ENCODE data around the gene FKBP5.
"Not testable (repeated sequence)": the region's sequence is repeated elsewhere in the genome, so short reads cannot be mapped to it uniquely, and the experiment has no call there.

The FKBP5 gene

DNA sequence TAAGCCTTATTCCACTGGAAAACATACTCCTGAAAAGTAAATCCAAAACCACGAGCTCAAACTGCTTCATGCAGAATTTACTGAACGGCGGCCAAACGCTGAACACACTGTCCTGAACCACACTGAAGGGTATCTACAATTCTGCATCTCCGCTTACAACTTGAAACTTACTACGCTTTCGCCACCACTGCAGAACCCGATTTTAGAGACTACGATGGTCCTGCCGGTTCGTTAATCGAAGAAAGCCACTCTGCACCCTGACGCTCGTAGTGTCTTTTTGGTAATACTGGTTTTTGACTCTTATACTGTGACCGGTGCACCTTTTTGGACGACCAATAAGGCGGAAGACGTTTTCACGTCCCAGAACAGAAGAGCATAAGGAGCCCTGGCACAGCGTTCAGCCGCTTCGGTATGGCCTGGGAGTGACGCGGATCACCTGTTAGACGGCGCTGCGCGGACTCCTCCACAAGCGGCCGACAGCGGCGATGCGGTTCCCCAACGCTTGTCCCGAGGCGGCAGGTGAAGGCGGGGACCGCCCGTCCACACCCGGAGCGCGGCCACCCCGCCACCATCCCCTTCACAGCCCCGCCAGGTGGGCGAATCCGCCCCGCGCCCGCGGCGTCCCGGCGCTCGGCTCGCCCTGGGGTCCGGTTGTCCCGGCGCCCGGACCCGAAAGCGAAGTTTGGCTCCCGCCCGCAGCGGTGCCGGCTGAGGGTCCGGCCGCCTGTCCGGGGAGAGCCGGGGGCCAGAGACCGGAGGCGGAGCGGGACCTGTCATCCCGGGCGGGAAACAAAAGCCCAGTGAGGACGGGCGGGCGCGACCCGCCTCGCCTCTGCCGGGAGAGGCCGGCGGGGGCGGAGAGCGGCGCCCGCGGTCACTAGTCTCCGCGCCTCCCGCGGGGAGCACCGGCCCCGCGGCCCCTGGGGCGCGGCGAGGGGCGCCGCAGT is 784 bp downstream of the FKBP5 start:
- DNase-seq, result peak; percentile 77

DNA sequence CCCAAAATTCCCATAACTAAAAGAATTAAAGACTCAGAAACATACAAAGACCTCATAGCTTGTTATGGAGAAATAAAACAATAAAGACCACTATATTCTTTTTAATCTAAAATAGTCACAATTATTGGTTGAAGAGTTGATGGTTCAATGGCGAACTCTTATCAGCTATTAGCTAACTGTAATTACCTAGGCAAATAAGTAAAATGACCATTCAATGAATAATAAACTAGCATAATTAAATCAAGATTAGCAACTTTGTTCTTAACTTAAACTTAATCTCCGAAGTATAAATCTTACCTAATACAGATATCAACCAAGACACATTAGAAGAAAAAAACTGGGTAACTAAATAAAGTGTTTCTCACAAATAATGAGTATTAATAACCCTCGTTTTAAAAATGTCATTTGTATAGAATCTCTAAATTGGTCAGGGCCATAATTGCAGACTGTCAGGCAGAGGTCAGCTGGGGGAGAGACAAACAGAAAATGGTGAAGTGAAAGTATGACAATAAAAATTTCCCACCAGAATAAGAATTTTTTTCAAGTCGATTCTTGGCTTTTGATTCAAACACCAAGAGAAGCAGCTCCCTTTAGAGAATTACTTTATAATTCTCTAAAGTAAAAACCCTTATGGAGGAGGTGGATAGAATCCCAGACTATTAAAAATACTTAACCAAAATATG is 1.7 kb downstream of the FKBP5 start:
- DNase-seq, result no peak

DNA sequence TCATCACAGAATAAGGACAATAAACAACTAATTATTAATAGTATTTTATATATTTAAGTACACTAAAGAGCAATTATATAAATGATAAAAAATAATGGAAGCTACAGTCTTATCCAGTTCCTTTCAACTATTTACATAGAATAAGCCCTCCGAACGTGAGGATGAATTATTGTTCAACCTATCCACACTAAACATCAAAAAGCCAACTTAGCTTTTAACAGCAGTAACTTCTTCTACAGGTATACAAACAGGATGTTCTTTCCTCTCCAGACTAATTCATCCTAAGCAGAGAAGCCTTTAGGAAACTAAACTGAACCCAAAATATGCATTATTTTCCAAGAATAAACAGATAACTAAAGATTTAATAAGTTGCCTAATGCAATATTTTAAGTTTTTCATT is 2.3 kb downstream of the FKBP5 start:
- no peak for DNase-seq

DNA sequence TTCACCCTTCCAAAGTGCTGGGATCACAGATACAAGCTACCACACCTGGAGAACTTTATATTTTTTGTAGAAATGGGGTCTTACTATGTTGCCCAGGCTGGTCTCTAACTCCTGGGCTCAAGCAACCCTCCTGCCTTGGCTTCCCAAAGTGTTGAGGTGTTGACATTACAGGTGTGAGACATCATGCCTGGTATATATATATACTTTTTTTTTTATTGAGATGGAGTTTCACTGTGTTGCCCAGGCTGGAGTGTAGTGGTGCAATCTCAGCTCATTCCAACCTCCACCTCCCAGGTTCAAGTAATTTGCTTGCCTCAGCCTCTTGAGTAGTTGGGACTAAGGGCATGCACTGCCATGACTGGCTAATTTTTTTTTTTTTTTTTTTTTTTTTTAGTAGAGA is 5.4 kb downstream of the FKBP5 start:
- no peak for DNase-seq

DNA sequence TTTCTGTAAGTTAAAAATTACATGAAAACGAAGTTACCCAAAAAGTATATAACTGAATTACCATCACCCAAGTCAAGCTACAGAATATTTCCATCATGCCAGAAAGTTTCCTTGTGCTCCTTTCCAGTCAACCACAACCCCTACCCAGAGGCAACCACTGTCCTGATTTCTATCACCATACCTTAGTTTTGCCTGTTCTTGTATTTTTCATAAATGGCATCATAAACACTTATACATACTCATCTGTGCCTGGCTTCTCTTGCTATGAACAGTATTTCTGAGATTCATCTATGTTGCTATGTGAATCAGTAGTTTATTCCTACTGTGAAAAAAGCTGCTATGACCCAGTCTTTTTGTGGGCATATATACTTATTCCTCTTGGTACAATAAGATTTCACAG is 7.4 kb downstream of the FKBP5 start:
- DNase-seq, result no peak

DNA sequence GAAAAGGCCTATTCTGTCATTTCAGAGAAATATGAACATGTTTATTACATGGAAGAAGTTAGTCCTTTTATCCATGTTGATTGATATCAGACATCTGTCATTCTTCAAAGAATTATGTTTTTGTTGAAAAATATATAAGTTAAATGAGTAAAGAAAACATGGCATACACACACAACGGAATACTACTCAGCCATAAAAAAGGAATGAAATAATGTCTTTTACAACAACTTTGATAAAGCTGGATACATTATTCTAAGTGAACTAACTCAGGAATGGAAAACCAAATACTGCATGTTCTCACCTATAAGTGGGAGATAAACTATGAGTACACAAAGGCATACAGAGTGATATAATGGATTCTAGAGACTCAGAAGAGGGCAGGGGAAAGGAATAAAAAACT is 9.3 kb downstream of the FKBP5 start:
- DNase-seq, result no peak

DNA sequence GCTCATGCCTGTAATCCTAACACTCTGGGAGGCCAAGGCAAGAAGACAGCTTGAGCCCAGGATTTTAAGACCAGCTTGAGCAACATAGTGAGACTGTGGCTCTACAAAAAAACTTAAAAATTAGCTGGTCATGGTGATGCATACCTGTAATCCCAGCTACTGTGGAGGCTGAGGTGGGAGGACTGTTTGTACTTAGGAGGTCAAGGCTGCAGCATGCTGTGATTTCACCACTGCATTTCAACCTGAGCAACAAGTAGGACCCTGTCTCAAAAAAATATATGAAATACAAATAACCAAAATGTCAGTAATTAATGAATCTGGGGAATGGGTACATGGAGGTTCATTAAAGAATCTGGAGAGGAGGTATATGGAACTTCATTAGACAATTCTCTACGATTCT is 9.9 kb downstream of the FKBP5 start:
- DNase-seq, result no peak

DNA sequence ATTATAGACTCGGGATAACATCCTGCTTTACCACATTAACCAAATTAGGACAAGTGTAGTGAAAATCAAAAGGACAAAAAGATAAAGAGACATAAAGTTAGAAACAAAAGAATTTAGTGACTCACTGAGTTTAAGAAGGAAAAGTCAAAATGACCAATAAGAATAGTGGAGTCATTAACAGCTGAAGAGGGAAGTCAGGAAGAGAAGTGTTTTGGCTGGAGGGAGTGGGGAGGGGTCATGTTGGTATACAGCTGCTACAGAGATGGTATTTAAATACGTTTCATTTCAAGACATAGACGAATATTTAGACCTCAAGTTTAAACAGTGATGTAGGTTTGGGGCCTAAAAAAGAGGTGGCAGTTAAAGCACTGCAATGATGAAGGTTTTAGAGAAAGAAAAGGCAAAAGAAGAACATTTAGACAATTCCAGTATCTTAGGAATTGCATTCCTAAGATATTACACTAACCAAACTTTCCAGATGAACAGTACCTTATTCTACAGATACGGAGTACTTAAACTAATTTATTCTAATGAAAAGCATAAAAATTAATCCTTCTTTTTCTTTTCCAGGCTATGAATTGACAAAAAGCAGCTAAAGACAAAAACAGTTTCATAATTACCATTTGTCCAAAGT is 10.6 kb downstream of the FKBP5 start:
- DNase-seq, result no peak

DNA sequence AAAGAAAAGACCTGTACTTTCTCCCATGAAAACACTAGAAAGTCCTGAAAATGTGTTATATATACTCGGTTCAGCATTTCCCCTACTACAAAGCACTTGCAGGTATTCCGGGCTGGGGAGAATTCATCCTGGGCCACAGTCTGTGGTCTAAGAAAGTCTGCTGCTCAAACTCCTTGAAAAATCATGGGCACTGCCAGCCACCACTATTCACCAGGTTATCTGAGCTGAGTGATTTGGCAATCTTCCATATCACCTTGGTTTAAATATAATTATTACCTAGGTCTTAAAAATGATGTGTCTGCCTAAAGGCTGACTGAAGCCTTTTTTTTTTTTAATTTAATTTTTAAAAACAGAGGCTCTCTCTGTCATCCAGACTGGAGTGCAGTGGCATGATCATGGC is 11.3 kb downstream of the FKBP5 start:
- no peak for DNase-seq

DNA sequence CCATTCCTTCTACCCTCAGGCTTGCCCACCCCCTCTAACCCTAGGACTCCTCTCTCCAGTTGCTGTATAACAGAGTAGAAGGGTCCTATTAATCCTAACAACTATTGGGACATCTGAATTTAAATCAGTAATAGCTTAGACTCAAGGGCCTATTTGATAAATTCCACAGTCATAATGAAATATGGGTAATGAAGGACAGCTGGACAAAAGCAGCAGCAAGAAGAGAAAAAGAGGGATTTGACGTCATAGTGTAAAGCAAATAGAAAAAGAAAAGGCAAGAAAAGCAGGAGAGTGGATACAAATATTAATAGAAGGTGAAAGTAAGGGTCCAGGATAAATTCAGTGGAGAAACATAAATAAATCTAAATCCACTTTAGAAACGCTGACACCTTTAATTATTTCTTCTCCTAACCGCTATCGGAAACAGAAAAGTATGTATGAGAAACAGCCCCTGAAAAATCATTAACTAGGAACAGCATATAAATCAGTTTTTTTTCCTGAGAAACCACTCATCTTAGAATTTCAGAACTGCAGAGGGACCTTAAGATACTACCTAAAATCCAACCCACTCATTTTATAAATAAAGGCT is 12.8 kb downstream of the FKBP5 start:
- DNase-seq, result no peak

DNA sequence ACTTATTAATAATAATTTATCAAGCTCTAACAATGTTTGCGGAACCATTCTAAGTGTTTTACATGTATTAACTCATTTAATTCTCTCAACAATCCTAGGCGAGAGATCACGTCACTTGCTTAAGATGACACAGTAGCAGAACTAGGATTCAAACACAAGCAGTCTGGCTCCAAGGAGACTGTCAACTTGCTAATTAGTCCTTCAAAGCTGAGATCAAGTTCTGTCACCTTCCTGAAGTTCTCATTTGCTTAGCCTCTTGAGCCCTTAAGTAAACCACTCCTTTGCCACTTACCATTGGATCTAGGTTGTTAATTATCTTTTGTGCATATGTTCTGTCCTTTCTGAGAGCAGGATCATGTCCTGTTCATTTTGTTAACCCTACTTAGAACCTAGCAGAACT is 14.1 kb downstream of the FKBP5 start:
- no peak for DNase-seq

DNA sequence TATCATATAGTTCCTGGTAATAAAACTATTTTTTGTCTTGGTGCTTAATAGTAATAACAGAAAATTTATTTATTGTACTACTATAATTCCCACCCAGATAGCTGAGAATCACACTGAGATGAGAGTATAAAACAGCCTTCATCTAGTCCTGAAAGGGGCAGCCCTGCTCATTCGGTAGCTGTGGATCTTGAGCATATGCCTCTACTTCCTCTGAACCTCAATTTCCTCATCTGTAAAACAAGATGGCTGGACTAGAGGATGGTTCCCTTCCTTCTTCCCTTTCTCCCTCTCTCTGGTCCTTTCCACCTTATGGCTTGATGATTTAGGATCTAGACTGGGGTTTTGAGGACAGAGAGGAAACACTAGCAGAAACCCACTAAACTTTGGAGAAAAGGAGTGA is 15.0 kb downstream of the FKBP5 start:
- no peak for DNase-seq

DNA sequence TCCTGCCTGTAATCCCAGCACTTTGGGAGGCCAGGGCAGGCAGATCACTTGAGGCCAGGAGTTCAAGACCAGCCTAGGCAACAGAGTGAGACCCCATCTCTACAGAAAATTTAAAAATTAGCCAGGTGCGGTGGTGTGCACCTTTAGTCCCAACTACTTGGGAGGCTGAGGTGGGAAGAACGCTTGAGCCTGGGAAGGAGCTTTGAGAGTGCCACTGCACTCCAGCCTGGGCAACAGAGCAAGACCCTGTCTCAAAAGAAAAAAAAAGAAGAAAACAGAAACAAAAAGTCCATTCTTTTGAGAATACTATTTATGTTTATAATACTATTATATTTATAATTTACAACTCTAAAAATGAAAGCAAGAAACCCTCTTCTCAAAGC is 15.4 kb downstream of the FKBP5 start:
- not testable (repeated sequence) for DNase-seq

DNA sequence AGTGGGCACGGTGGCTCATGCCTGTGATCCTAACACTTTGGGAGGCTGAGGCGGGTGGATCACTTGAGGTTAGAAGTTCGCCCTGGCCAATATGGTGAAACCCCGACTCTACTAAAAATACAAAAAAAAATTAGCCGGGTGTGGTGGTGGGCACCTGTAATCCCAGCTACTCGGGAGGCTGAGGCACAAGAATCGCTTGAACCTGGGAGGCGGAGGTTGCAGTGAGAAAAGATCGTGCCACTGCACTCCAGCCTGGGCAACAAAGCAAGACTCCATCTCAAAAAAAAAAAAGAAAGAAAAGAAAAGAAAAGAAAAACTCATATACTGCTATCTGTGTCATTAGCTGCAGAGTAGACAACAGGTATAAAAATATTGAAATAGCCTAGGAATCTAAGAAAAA is 18.3 kb downstream of the FKBP5 start:
- DNase-seq, result not testable (repeated sequence)

DNA sequence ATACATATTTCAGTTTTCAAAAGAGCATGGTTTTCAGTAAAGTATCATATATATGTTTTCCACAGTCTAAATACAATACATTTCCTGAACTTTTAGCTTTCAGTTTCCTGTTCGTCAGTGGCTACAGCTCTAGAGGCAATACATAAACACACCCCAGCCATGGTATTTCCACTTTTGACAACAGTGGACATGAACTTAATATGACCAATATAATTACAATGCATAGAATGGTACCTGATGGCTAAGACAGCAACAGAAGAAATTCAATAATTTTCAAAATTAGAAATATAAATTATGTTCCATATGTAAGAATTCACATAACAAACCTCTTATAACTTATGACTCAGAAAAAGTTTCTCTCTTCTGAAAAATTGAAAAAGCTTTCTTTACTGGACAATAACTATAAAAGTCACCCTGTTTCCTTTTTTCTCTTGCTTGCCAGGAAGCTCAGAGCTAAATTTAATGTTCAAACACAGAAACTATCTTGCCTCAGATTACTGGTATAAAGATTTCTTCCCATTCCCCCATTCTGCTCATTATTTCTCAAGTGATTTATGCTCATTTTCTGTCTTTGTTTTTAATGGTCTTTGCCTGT is 19.2 kb downstream of the FKBP5 start:
- DNase-seq, result no peak

DNA sequence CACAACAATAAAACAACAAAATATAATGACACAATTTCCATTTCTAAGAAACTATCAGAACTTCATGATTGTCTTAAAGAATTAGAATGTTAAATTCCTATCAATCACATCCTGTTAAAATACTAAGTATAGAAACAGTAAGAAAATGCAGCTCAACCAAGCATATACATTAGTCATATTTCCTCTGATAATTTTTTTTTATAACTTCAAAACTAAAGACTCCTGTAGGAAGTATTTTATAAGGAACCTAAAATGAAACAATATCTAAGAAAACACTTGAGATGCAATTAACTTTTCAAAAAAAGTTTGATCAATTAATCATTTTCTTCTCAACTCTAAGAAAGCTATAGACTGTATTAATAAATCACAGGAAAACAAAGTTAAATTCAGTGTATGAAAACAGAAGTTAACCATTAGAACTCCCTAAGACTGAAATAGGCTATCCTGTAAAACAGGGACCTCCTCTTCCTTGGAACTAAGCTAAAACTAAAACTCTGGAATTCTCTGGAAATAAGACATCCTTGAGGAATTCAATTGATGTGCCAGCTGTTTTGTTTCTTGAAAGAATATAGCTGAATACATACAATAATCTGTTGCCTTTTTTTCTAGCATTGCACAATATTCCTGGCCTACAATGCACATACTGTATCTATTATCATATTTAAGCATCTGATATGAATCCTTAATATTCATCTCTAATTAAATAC is 19.8 kb downstream of the FKBP5 start:
- no peak for DNase-seq

DNA sequence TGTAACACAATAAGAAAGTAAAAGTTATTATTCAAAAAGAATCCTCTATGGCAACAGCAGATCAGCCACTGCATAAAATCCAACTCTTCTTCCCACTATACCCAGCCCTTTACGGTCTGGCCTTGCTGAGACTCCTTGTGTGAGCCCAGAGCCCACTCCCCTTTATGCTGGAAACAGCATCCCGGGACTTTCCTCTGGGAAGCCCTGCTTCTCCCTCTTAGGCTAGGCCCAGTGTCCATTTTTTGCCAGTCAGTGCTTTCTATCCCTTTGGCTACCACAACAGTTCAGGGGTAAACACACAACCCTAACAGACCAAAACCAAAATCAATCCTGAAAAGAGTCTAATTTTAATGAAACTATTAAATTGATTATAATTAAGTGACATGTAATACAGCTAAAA is 20.6 kb downstream of the FKBP5 start:
- DNase-seq, result no peak

DNA sequence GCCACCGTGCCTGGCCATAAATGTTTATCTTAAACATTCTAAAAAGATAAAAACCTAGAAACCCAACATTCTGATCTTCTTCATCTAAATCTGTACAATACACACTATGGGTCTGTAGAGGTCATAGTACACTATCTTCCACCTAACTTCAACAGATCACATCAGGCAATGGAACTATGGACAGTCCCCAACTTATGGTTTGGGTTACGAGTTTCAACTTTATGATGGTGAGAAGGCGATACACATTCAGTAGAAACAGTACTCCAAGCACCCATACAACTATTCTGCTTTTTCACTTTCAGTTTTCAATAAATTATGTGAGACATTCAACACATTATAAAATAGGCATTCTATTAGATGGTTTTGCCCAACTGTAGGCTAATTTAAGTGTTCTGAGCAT is 23.1 kb downstream of the FKBP5 start:
- DNase-seq, result no peak

DNA sequence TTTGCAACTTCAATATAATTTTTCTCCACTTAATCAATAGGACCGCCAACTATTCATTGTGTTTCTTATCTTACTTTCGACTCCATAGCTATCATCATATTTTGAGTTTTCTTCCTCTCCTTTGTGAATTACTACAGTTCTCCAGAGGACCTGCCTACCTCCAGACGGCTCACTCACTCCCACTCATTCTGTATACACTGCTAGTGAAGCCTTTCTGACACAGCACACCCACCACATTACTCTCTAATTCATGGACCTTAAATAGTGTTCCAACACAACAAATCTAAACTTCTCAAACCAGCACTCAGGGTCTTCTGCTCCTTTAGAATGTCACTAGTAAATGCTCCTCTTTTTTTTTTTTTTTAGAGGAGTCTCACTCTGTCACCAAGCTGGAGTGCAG is 23.8 kb downstream of the FKBP5 start:
- DNase-seq, result no peak

DNA sequence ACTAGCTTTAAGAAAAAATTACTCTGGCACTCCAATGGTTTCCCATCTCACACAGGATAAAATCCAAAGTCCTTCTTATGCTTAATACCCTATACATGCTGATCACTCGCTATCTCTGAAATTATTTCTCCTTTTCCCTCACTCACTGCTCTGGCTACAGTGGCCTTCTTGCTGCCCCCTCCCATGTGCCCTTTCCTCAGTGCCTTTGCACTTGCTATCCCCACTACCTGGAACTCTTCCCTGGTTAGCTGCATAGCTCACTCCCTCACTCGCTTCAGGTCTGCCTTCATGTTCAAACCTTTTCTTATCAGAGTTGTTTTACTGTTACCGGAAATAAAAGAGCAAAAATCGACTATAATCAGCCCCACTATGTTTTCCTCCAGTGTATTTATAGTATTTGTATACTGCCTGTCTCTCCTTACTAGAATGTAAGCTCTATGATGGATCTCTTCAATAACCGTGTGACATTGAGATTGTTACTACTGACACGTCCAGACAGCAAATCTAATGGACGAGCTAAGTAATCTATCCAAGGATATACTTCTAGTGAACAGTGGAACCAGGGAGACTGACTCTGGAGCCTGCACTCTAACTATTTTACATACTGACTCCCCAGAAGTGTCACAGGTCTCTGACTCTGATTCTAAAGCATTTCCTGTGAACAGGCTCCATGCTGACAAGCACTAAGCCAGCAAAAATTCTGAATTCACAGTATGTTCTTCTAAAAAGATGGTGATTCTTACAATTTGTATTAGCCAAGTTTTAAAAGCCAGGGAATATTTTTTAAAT is 25.1 kb downstream of the FKBP5 start:
- no peak for DNase-seq

DNA sequence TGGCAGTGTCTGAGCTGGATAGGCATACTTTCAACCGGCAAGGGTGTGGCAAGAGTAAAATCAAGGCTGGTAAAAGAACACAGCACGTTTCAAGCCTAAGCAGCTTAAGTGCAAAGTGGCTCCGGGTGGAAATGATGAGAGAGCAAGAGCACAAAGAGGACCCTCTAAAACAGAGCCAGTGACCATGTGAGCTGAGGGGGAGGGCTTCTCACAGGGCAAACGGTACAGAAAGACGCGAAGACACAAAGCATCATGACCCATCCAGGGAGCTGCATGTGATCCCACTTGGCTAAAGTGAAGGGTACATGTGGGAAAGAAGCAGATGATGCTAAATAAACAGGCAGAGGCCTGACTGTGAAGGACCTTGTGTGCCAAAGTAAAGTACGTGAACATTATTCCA is 25.7 kb downstream of the FKBP5 start:
- no peak for DNase-seq

DNA sequence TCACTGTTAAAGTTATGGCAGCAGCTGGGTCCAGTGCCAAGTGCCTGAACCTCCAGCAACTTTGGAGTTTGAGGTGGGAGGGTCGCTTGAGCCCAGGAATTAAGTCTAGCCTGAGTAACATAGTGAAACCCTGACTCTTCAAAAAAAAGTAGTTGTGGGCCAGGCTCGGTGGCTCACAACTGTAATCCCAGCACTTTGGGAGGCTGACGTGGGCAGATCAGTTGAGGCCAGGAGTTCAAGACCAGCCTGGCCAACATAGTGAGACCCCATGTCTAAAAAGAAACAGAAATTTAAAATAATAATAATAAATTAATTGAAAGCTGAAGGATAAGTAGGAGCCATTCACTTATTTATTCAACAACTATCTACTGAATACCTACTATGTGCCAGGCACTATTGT is 33.8 kb downstream of the FKBP5 start:
- no peak for DNase-seq

Measured in DMS 273 treated with DMSO at 0.1 percent for 48 hours (cell line).